HEK293T (cell line): Measurements from ENCODE around the gene GDPGP1.

Experiments used
- CTCF ChIA-PET: fragments of 350-600 bp; formaldehyde crosslinking; extraction: SDS; loops from one replicate; lab custom pipeline; 2021; ENCODE audit warnings: antibody characterized with exemption, inconsistent platforms; lab: Yijun Ruan, JAX
- POLR2A ChIA-PET: fragments of 350-600 bp; formaldehyde crosslinking; extraction: SDS; loops from one replicate; lab custom pipeline; 2020; ENCODE audit warnings: antibody characterized with exemption, inconsistent platforms; lab: Yijun Ruan, JAX
- DNase-seq: peaks from one replicate; pipeline ENCODE4 v3.0.0; 2012; ENCODE audit warnings: mixed read lengths; ENCODE audit errors: extremely low spot score
- ARNT ChIP-seq: fragments of 450-650 bp; IDR thresholded peaks from 2 replicates; pipeline ENCODE4 v1.6.1; 2017; ENCODE audit warnings: mild to moderate bottlenecking
- BHLHE40 ChIP-seq: fragments of 450-650 bp; IDR thresholded peaks from 2 replicates; pipeline ENCODE4 v1.6.1; 2016; ENCODE audit warnings: mild to moderate bottlenecking, moderate library complexity, borderline replicate concordance
- CTBP1 ChIP-seq: fragments of 450-650 bp; IDR thresholded peaks from 2 replicates; pipeline ENCODE4 v1.6.1; 2016; ENCODE audit warnings: borderline replicate concordance
- ELF4 ChIP-seq: fragments of 450-650 bp; IDR thresholded peaks from 2 replicates; pipeline ENCODE4 v1.6.1; 2017; ENCODE audit warnings: antibody characterized with exemption
- FOXA1 ChIP-seq: fragments of 450-650 bp; IDR thresholded peaks from 2 replicates; pipeline ENCODE4 v1.6.1; 2016; ENCODE audit warnings: mild to moderate bottlenecking
- FOXK2 ChIP-seq: fragments of 450-650 bp; IDR thresholded peaks from 2 replicates; pipeline ENCODE4 v1.6.1; 2016; ENCODE audit warnings: mild to moderate bottlenecking
- FOXM1 ChIP-seq: fragments of 450-650 bp; IDR thresholded peaks from 2 replicates; pipeline ENCODE4 v1.6.1; 2017; ENCODE audit warnings: mild to moderate bottlenecking, borderline replicate concordance
- HDGF ChIP-seq: fragments of 450-650 bp; IDR thresholded peaks from 2 replicates; pipeline ENCODE4 v1.6.1; 2017; ENCODE audit warnings: antibody characterized with exemption, borderline replicate concordance
- L3MBTL2 ChIP-seq: fragments of 450-650 bp; conservative IDR thresholded peaks from 2 replicates; pipeline ENCODE4 v1.6.1; 2016; ENCODE audit warnings: mild to moderate bottlenecking
- LEF1 ChIP-seq: fragments of 450-650 bp; IDR thresholded peaks from 2 replicates; pipeline ENCODE4 v1.6.1; 2017; ENCODE audit warnings: mild to moderate bottlenecking, borderline replicate concordance
- NFRKB ChIP-seq: fragments of 450-650 bp; IDR thresholded peaks from 2 replicates; pipeline ENCODE4 v1.6.1; 2016; ENCODE audit warnings: mild to moderate bottlenecking, moderate library complexity
- SP1 ChIP-seq: fragments of 450-650 bp; IDR thresholded peaks from 2 replicates; pipeline ENCODE4 v1.6.1; 2017
- SUZ12 ChIP-seq: fragments of 450-650 bp; IDR thresholded peaks from 2 replicates; pipeline ENCODE4 v1.6.1; 2016; ENCODE audit warnings: mild to moderate bottlenecking
- TARDBP ChIP-seq: fragments of 450-650 bp; IDR thresholded peaks from 2 replicates; pipeline ENCODE4 v1.6.1; 2016
- ZNF384 ChIP-seq: fragments of 450-650 bp; IDR thresholded peaks from 2 replicates; pipeline ENCODE4 v1.6.1; 2016
- TF ChIP-seq, protein P1 (sequence below): fragments of 450-650 bp; IDR thresholded peaks from 2 replicates; pipeline ENCODE4 v1.6.1; 2016

Gene GDPGP1

DNA sequence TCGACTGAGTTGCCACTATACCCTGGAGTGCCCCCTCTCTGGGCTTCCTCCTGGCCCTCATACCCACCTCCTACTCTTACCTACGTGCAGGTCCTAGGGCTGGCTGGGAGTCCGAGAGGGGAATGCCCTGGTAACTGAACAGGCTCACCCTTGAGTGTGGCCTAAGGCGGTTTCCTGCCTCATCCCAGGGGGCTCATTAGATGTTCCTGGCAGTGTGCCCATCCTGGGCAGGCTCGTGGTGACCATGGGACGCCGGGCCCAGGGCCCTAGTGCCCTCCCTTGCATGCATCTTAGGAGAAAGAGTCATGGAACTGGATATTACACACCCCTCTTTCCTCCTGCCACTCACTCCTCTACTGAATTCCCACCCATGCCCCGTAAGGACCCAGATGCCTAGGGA is 30.1 kb upstream of the GDPGP1 start:
- ChIA-PET POLR2A (no interaction called here), CTCF (interaction anchor here (1.6 kb wide), 1 partner anchor 17 kb away, joined by 5 read pairs; no protein-coding TSS in a partner anchor)
- no peak for TF ChIP-seq SUZ12
- no peak for TF ChIP-seq ZNF384
- TF ChIP-seq SP1 = no peak
- TF ChIP-seq ELF4 = no peak
- TF ChIP-seq FOXK2 = no peak
- DNase-seq = no peak

DNA sequence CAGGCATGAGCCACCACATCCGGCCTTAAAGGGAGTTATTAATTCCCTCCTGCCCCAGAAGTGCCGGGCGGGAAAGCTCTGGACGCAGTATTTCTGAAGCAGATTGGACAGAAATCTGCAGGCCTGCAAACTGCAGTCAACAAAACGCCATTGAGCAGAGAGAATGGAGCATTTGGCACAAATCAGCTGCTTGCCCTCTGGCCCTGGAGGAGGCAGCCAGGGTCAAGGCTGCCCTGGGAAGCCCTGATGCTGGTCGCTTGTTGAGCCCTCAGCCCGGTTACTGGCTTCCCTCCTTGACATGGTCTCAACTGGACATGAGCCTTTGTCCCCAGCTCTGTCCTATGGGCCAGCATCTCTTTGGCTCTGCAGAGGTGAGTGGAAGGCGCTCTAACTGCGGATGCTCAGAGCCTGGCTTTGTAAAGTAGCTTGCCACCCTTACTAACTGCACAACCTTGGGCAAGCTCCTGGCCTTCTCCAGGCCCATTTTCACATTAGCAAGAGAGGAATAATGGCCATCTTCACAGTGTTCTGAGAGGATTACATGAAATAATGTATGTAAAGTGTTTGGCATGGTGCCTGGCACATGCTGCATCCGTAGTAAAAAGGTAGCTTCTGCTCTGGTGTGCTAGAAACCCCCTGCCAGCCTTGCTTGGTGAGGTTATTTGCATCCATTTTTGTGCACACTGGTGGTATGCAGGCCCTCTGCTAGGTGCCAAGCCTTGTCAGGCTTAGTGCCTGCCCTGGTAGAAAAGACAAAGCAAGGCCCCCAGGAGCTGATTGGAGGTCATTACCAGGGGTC is 28.8 kb upstream of the GDPGP1 start:
- ChIA-PET POLR2A (no interaction called here), CTCF (no interaction called here)
- no peak for DNase-seq
- TF ChIP-seq CTBP1 (no peak), FOXM1 (no peak), TARDBP (no peak), HDGF (no peak), ELF4 (no peak), LEF1 (no peak), SUZ12 (no peak)
- TF ChIP-seq, protein P1, sequence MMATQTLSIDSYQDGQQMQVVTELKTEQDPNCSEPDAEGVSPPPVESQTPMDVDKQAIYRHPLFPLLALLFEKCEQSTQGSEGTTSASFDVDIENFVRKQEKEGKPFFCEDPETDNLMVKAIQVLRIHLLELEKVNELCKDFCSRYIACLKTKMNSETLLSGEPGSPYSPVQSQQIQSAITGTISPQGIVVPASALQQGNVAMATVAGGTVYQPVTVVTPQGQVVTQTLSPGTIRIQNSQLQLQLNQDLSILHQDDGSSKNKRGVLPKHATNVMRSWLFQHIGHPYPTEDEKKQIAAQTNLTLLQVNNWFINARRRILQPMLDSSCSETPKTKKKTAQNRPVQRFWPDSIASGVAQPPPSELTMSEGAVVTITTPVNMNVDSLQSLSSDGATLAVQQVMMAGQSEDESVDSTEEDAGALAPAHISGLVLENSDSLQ = no peak

DNA sequence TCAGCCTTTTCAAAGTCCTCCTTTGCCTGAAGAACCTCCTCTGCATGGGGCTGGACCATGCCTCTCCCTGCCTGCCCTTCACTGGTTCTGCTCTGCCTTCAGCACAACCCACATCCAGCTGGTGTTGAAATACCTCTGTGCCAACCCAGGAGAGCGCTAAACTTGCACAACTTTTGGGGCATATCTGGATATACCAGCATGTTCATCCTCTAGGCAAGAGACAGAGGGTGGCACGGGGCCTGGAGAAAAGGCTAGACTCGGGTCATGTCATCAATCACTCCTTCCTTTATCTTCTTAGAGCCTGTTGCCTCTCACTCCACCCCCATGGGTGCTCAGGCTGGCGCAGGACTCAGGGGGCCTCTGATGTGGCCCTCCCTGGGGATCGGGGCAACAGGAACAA is 28.1 kb upstream of the GDPGP1 start:
- no peak for DNase-seq

DNA sequence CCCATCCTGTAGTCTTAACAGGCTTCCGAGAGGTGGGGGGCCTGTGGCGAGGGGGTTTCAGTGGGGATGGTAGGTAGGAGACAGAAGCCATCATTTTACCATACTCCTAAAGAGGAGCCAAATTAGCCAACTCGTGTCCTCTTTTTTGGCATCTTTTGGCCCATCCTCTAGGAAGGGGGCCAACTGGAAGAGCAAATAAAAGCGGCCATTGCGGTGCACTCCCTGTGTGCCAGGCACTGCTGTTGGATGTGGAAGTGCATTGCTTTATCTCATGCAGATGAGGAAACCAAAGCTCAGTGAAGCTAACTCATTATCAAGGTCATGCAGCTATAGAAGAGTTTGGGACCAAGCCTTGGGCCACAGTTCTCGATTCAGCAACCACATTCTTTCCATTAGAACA is 26.8 kb upstream of the GDPGP1 start:
- ChIA-PET POLR2A (no interaction called here), CTCF (no interaction called here)
- no peak for DNase-seq
- TF ChIP-seq ZNF384 (no peak), FOXK2 (no peak), SUZ12 (no peak), HDGF (no peak), LEF1 (no peak), BHLHE40 (no peak), TARDBP (no peak), L3MBTL2 (no peak), NFRKB (no peak), CTBP1 (no peak), FOXM1 (no peak), FOXA1 (no peak), ARNT (no peak), SP1 (no peak), ELF4 (no peak)
- TF ChIP-seq, protein P1 = no peak

More for the DNA sequence above, 28.1 kb upstream of the GDPGP1 start:
- ChIA-PET CTCF (no interaction called here), POLR2A (no interaction called here)
- TF ChIP-seq ELF4 (no peak), HDGF (no peak), ARNT (no peak), NFRKB (no peak), L3MBTL2 (no peak), ZNF384 (no peak), FOXM1 (no peak), LEF1 (no peak)
- TF ChIP-seq, protein P1 = no peak

DNA sequence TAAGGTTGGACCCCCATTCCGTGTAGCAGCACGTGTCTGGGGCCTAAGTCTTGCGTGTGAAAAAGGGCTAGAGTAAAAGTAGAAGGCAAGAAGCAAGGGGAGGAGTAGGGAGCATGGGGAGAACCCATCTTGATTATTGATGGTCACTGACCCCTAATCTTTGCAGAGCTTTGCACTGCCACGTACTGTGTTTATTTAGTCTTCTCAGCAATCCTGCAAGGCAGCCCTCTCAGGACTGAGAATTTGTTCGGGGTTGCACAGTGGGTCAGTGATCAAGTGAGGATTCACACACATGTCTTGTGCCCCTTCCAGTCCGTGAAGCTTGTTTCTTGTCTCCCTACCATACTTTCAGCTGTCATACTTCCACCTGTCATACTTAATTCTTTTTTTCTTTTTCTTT is 25.7 kb upstream of the GDPGP1 start:
- POLR2A ChIA-PET = no interaction called here
- no peak for DNase-seq
- CTCF ChIA-PET = interaction anchor here (1.8 kb wide), 1 partner anchor 13 kb away, joined by 6 read pairs; no protein-coding TSS in a partner anchor
- TF ChIP-seq TARDBP = no peak
- TF ChIP-seq, protein P1 = no peak
- no peak for TF ChIP-seq LEF1
- TF ChIP-seq FOXK2 = no peak
- TF ChIP-seq ELF4 = no peak
- TF ChIP-seq SP1 = no peak
- TF ChIP-seq L3MBTL2 = no peak
- no peak for TF ChIP-seq HDGF
- no peak for TF ChIP-seq ZNF384
- no peak for TF ChIP-seq ARNT
- no peak for TF ChIP-seq SUZ12
- TF ChIP-seq NFRKB = no peak
- no peak for TF ChIP-seq CTBP1
- no peak for TF ChIP-seq FOXM1
- no peak for TF ChIP-seq BHLHE40
- no peak for TF ChIP-seq FOXA1

DNA sequence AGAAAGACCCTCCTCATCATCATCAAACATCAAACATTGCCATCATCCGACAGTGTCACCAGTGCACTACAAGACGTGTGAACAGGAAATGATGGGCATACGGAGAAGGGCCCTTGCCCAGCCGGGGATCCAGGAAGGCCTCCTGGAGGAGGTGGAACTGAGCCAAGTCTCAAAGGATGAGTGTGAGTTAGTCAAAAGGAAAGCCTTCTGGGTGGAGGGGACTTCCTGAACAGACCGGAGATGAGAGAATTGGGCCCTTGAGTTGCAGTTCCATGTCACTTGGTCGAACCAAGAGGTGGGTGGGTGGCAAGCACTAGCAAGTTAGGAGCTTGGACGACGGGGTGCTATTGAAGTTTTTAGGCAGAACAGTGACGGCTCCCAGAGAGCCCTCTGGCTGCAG is 24.4 kb upstream of the GDPGP1 start:
- TF ChIP-seq CTBP1 = no peak
- TF ChIP-seq FOXA1 = no peak
- no peak for TF ChIP-seq SUZ12
- TF ChIP-seq LEF1 = no peak
- TF ChIP-seq FOXM1 = no peak
- TF ChIP-seq BHLHE40 = no peak
- TF ChIP-seq, protein P1 = no peak
- no peak for TF ChIP-seq ELF4
- TF ChIP-seq SP1 = no peak
- no peak for TF ChIP-seq NFRKB
- TF ChIP-seq HDGF = no peak
- no peak for TF ChIP-seq L3MBTL2
- no peak for TF ChIP-seq ARNT
- TF ChIP-seq TARDBP = no peak
- no peak for TF ChIP-seq ZNF384
- DNase-seq = no peak
- ChIA-PET POLR2A (no interaction called here), CTCF (interaction anchor here (1.8 kb wide), 1 partner anchor 12 kb away, joined by 6 read pairs; no protein-coding TSS in a partner anchor)
